ENCODE results near the gene STAC3. TPM values are rescaled to one million over a fixed set of nuclear protein-coding genes. Genes with fewer than 3 reads are reported as not detected.
A peak's percentile ranks its signal among the peaks of the same experiment; 100 is the strongest.

STAC3 gene
- total RNA-seq, 2 donors from 2014 or later, result 0.78 to 2.0 TPM

GRCh38 chr12:57238854-57239554 is 12.0 kb downstream of the STAC3 start:
- peak; percentile 85 for ATAC-seq
- no peak overlapping the region for H3K27ac ChIP-seq
- H3K27me3 ChIP-seq, result peaks cover 0 to 22% of the 10 kb centered on the region in 2 donors
- H3K4me1 ChIP-seq, result peaks cover 61% of the 10 kb centered on the region
- peaks cover 0 to 2% of the 10 kb centered on the region in 2 donors for H3K36me3 ChIP-seq (replicated peaks in 1 of 2; ENCODE audit: insufficient read depth in 1 of 2, low read depth in 2 of 2)
- peak overlapping the region; percentile 37 to 39 for H3K4me3 ChIP-seq
- TF ChIP-seq POLR2A (IDR thresholded peaks at IDR 0.05), result peak in 1 of 3 donors; percentile 30
- TF ChIP-seq CTCF (IDR thresholded peaks at IDR 0.05), result peak; percentile 100
- intact Hi-C loops (cut with DNase I), result no loop called here
- peak; percentile 83 to 89 (median 86) for DNase-seq
- WGBS, 2 donors, result 3 to 6% methylated on average over 13 to 41 of the region's 47 CpGs
- no peaks in the 10 kb centered on the region for H3K9me3 ChIP-seq

- Histone ChIP-seq H3K4me3 (peak overlapping the region; percentile 37 to 39), H3K27me3 (peaks cover 0 to 22% of the 10 kb centered on the region in 2 donors), H3K9me3 (no peaks in the 10 kb centered on the region), H3K27ac (no peak overlapping the region), H3K4me1 (peaks cover 52% of the 10 kb centered on the region), H3K36me3 (replicated peaks in 1 of 2; ENCODE audit: insufficient read depth in 1 of 2, low read depth in 2 of 2) (peaks cover 4 to 8% of the 10 kb centered on the region in 2 donors)
- intact Hi-C loops (cut with DNase I), result no loop called here
- WGBS, 2 donors, result 6 to 10% methylated on average over 51 to 63 of the region's 63 CpGs
- TF ChIP-seq POLR2A (IDR thresholded peaks at IDR 0.05) (no peak), CTCF (IDR thresholded peaks at IDR 0.05) (no peak)
- ATAC-seq, result no peak
- DNase-seq, result peak in 1 of 4 donors; percentile 21
Observed at GRCh38 chr12:57237932-57238853, 12.8 kb downstream of the STAC3 start.

- intact Hi-C loops (cut with DNase I), result no loop called here
- no peaks in the 10 kb centered on the region for H3K9me3 ChIP-seq
- DNase-seq (no peak), ATAC-seq (no peak)
- TF ChIP-seq CTCF (IDR thresholded peaks at IDR 0.05) (no peak), POLR2A (IDR thresholded peaks at IDR 0.05) (no peak)
- peaks cover 46% of the 10 kb centered on the region for H3K4me1 ChIP-seq
- no peak overlapping the region for H3K27ac ChIP-seq
- no peak overlapping the region for H3K4me3 ChIP-seq
- WGBS, 2 donors, result 38 to 45% methylated on average over 4 to 5 of the region's 5 CpGs
- H3K27me3 ChIP-seq, result peaks cover 0 to 22% of the 10 kb centered on the region in 2 donors
- peaks cover 8 to 9% of the 10 kb centered on the region in 2 donors for H3K36me3 ChIP-seq (replicated peaks in 1 of 2; ENCODE audit: insufficient read depth in 1 of 2, low read depth in 2 of 2)
Observed at GRCh38 chr12:57237596-57237931, 13.4 kb downstream of the STAC3 start.

- Histone ChIP-seq H3K4me1 (peaks cover 41% of the 10 kb centered on the region), H3K27ac (no peak overlapping the region), H3K4me3 (no peak overlapping the region), H3K36me3 (replicated peaks in 1 of 2; ENCODE audit: insufficient read depth in 1 of 2, low read depth in 2 of 2) (peaks cover 8 to 12% of the 10 kb centered on the region in 2 donors), H3K27me3 (peaks cover 0 to 20% of the 10 kb centered on the region in 2 donors), H3K9me3 (no peaks in the 10 kb centered on the region)
- WGBS, 2 donors, result 42 to 46% methylated on average over 9 of the region's 9 CpGs
- ATAC-seq, result no peak
- intact Hi-C loops (cut with DNase I), result no loop called here
- TF ChIP-seq POLR2A (IDR thresholded peaks at IDR 0.05) (no peak), CTCF (IDR thresholded peaks at IDR 0.05) (no peak)
- DNase-seq, result no peak
Observed at GRCh38 chr12:57236925-57237595, 13.9 kb downstream of the STAC3 start.

Data from body of pancreas (tissue), 4 donors.